GM12891 (cell line): ENCODE measurements around the gene DAAM1.

ENCODE experiments used
- POLR2A ChIP-seq: IDR thresholded peaks from 2 replicates; pipeline ENCODE4 v1.6.1; 2011; ENCODE audit warnings: low read depth, low read length, control low read depth
- POLR2AphosphoS5 ChIP-seq: IDR thresholded peaks from 2 replicates; pipeline ENCODE4 v1.6.1; 2011; ENCODE audit warnings: low read depth, low read length, control low read depth

DNA sequence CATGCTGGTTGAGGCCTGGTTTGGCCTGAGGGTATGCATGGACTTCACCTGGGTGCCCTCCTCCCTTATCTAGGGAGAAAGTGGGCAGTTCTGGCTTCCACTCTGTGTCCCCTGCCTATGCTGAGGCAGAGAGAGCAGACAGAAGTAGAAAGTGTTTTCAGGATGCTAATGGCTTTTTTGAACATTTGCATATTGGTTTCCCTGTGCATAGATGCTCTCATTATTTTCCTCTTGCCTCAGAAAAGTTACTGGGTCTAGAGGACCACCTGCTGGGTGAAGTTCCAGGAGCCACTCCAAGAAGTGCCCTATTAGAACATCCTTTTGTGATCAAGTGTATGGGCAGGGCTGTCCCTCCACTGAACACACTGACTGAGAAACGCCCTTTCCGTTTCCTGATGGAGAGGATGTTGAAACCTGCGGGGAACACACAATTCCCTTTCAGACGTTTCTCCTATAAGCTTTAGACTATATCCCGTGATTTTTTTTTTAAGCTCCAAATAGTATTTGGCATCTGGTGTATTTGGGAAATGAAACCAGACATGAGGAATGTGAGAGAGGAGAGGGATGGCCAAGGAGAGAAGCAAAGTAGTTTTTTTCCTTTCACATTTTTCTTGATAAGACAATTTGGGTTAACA, 66.6 kb downstream of the DAAM1 start:
- TF ChIP-seq POLR2A: no peak
- TF ChIP-seq POLR2AphosphoS5: no peak
